GM06990 (cell line): ENCODE results near the gene FAM110A.
A peak's percentile ranks its signal among the peaks of the same experiment; 100 is the strongest.

ENCODE experiments used
- DNase-seq: peaks from one replicate; pipeline ENCODE4 v3.0.0-alpha.2; 2011; ENCODE audit not compliant: insufficient read length; ENCODE audit errors: extremely low read depth
- H3K27me3 ChIP-seq: replicated peaks from 2 replicates; pipeline ENCODE4 v1.6.0; 2011; ENCODE audit warnings: low read length; ENCODE audit not compliant: control insufficient read depth, insufficient read depth
- H3K36me3 ChIP-seq: 2 replicates; pipeline ENCODE4 v1.5.1; 2011; ENCODE audit warnings: low read length; ENCODE audit not compliant: control insufficient read depth, insufficient read depth
- H3K4me3 ChIP-seq: replicated peaks from 2 replicates; pipeline ENCODE4 v1.5.1; 2011; ENCODE audit warnings: low read depth, mild to moderate bottlenecking, control low read depth, low read length
- TF ChIP-seq, protein P1 (sequence below): IDR thresholded peaks from 2 replicates; pipeline ENCODE4 v1.5.1; 2011; ENCODE audit warnings: low read length, control low read depth, mild to moderate bottlenecking, inconsistent platforms; ENCODE audit not compliant: insufficient read depth, poor library complexity, severe bottlenecking

FAM110A gene

GRCh38 chr20:815914-816606 lies 17.5 kb upstream of the FAM110A start:
- DNase-seq, result peak; percentile 27

DNA sequence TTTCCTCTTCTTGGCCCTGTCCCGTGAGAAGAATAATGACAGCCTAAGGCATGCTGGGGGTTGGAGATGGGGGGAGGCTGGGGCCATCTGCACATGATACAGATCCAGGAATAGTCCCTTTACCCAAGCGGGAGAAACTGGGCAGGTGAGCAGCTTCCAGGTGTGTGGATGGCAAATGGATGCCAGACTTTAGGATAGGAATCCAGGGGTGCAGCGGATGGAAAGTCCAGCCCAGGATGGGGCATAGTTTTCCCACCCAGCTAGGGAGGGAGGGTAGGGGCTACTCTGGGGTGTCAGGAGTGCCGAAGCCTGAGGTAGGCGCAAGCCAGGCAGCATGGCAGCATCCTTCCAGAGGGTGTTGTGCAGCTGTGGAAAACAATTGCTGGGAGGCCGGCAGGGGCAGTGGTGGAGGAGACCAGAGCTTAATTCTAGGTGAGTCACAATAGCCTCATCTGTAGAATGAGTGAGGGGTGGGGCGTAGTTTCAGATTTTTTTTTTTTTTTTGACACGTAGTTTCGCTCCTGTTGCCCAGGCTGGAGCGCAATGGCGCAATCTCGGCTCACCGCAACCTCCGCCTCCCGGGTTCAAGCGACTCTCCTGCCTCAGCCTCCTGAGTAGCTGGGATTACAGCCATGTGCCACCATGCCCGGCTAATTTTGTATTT lies 15.4 kb upstream of the FAM110A start:
- no peak for DNase-seq
- H3K27me3 ChIP-seq, result no peaks in the 10 kb centered on the region; the same call in 1 of the 2 replicates
- TF ChIP-seq, protein P1, sequence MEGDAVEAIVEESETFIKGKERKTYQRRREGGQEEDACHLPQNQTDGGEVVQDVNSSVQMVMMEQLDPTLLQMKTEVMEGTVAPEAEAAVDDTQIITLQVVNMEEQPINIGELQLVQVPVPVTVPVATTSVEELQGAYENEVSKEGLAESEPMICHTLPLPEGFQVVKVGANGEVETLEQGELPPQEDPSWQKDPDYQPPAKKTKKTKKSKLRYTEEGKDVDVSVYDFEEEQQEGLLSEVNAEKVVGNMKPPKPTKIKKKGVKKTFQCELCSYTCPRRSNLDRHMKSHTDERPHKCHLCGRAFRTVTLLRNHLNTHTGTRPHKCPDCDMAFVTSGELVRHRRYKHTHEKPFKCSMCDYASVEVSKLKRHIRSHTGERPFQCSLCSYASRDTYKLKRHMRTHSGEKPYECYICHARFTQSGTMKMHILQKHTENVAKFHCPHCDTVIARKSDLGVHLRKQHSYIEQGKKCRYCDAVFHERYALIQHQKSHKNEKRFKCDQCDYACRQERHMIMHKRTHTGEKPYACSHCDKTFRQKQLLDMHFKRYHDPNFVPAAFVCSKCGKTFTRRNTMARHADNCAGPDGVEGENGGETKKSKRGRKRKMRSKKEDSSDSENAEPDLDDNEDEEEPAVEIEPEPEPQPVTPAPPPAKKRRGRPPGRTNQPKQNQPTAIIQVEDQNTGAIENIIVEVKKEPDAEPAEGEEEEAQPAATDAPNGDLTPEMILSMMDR, result no peak
- no peak overlapping the region for H3K4me3 ChIP-seq
- H3K36me3 ChIP-seq, result no peaks in the 10 kb centered on the region

More at GRCh38 chr20:815914-816606, 17.5 kb upstream of the FAM110A start:
- H3K27me3 ChIP-seq, result no peaks in the 10 kb centered on the region; the same call in 1 of the 2 replicates
- TF ChIP-seq, protein P1, result peak; percentile 99
- no peak overlapping the region for H3K4me3 ChIP-seq
- H3K36me3 ChIP-seq, result no peaks in the 10 kb centered on the region

DNA sequence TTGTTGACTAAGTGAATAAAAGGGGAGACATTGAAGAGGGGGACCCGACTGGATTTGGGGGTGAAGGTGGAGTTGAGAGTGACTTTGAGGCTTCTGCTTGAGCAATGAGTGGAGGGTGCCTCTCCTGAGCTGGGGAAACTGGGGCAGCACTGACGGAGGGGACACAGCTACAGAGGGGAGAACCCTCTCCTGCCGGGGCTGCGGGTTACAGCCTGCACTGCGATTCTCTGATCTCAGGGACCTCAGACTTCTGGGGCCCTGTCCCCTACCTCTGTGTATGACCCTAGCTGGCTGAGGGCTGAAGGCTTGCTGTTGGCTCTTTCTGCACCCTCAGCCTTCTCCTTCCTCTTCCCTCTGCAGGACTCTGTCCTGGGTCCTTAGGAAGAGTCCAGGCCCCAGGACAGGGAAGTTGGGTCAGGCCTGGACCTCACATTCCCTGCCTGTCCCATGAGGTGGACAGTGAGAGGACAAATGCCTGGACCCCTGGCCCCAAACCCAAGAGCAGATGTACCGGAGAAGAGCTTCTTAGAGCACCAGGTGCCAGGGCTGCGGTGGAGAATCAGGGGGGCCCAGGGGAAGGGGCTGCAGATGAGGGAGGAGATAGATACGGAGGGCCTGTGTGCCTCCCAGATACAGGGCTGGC lies 13.7 kb upstream of the FAM110A start:
- Histone ChIP-seq H3K4me3 (no peak overlapping the region), H3K36me3 (no peaks in the 10 kb centered on the region), H3K27me3 (no peaks in the 10 kb centered on the region)
- TF ChIP-seq, protein P1, result no peak
- no peak for DNase-seq

DNA sequence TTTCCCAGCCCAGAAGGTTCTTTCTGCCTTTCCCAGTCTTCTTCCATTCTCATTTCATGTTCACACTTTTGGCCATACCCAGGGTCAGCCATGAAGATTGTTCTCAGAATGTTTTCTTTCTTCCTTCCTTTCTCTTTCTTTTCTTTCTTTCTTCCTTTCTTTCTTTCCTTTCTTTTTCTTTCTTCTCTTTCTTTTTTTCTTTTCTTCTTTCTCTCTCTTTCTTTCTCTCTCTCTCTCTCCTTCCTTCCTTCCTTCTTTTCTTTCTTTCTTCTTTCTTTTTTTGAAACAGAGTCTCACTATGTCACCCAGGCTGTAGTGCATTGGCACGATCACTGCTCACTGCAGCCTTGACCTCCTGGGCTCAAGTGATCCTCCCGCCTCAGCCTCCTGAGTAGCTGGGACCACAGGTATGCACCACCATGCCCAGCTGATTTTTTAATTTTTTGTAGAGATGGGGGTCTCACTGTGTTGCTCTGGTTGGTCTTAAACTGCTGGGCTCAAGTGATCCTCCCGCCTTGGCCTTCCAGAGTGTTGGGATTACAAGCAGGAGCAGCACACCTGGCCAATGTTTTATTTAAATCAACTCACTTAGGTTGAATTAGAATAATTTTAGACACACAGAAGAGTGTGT lies 13.1 kb upstream of the FAM110A start:
- Histone ChIP-seq H3K27me3 (no peaks in the 10 kb centered on the region), H3K36me3 (no peaks in the 10 kb centered on the region), H3K4me3 (no peak overlapping the region)
- TF ChIP-seq, protein P1, result no peak
- no peak for DNase-seq

GRCh38 chr20:821046-821730 lies 12.3 kb upstream of the FAM110A start:
- H3K27me3 ChIP-seq, result no peaks in the 10 kb centered on the region
- DNase-seq, result no peak
- TF ChIP-seq, protein P1, result no peak

More at GRCh38 chr20:821046-821730, 12.3 kb upstream of the FAM110A start:
- Histone ChIP-seq H3K36me3 (no peaks in the 10 kb centered on the region), H3K4me3 (no peak overlapping the region)
